HEK293 (cell line): ENCODE measurements around the gene CXCR4.

Source experiments
- GFI1B ChIP-seq: fragments of 450-650 bp; formaldehyde crosslinking; IDR thresholded peaks from 2 replicates; pipeline ENCODE4 v1.5.1; 2016; ENCODE audit warnings: missing biosample characterization, missing genetic modification characterization
- HOXC10 ChIP-seq: sonication (generic); formaldehyde crosslinking; IDR thresholded peaks from 2 replicates; pipeline ENCODE4 v1.8.1; 2023; ENCODE audit warnings: mild to moderate bottlenecking, missing genetic modification reagents
- MYNN ChIP-seq: fragments of 450-650 bp; formaldehyde crosslinking; IDR thresholded peaks from 2 replicates; pipeline ENCODE4 v1.5.1; 2016; ENCODE audit warnings: missing biosample characterization, missing genetic modification characterization, borderline replicate concordance
- SP7 ChIP-seq: fragments of 450-650 bp; formaldehyde crosslinking; IDR thresholded peaks from 2 replicates; pipeline ENCODE4 v1.5.1; 2016; ENCODE audit warnings: missing biosample characterization, missing genetic modification characterization
- TCF7L2 ChIP-seq: IDR thresholded peaks from 2 replicates; pipeline ENCODE4 v1.6.1; 2011; ENCODE audit warnings: low read depth, mild to moderate bottlenecking, inconsistent platforms, low read length, moderate library complexity, borderline replicate concordance
- ZBTB48 ChIP-seq: fragments of 450-650 bp; formaldehyde crosslinking; IDR thresholded peaks from 2 replicates; pipeline ENCODE4 v1.5.1; 2016; ENCODE audit warnings: missing biosample characterization, missing genetic modification characterization
- ZNF114 ChIP-seq: fragments of 450-650 bp; formaldehyde crosslinking; IDR thresholded peaks from 2 replicates; pipeline ENCODE4 v1.5.0; 2017; ENCODE audit warnings: missing biosample characterization, missing genetic modification characterization
- ZNF157 ChIP-seq: fragments of 450-650 bp; formaldehyde crosslinking; IDR thresholded peaks from 2 replicates; pipeline ENCODE4 v1.5.1; 2016; ENCODE audit warnings: missing biosample characterization, missing genetic modification characterization
- ZNF221 ChIP-seq: fragments of 450-650 bp; formaldehyde crosslinking; IDR thresholded peaks from 2 replicates; pipeline ENCODE4 v1.5.1; 2017; ENCODE audit warnings: missing biosample characterization, missing genetic modification characterization, borderline replicate concordance
- ZNF341 ChIP-seq: fragments of 450-650 bp; formaldehyde crosslinking; IDR thresholded peaks from 2 replicates; pipeline ENCODE4; 2016; ENCODE audit warnings: low read depth, missing biosample characterization, missing genetic modification characterization
- ZNF426 ChIP-seq: fragments of 450-650 bp; formaldehyde crosslinking; IDR thresholded peaks from 2 replicates; pipeline ENCODE4 v1.5.1; 2017; ENCODE audit warnings: missing biosample characterization, missing genetic modification characterization, mild to moderate bottlenecking, inconsistent platforms, moderate library complexity
- ZNF548 ChIP-seq: fragments of 450-650 bp; formaldehyde crosslinking; IDR thresholded peaks from 2 replicates; pipeline ENCODE4 v1.5.1; 2016; ENCODE audit warnings: missing biosample characterization, missing genetic modification characterization
- ZNF558 ChIP-seq: fragments of 450-650 bp; formaldehyde crosslinking; IDR thresholded peaks from 2 replicates; pipeline ENCODE4 v1.5.1; 2016; ENCODE audit warnings: missing biosample characterization, missing genetic modification characterization
- ZNF571 ChIP-seq: fragments of 450-650 bp; formaldehyde crosslinking; IDR thresholded peaks from 2 replicates; pipeline ENCODE4 v1.5.0; 2017; ENCODE audit warnings: missing biosample characterization, missing genetic modification characterization
- ZNF621 ChIP-seq: fragments of 450-650 bp; formaldehyde crosslinking; IDR thresholded peaks from 2 replicates; pipeline ENCODE4 v1.5.1; 2017; ENCODE audit warnings: missing biosample characterization, missing genetic modification characterization
- ZNF677 ChIP-seq: fragments of 450-650 bp; IDR thresholded peaks from 2 replicates; pipeline ENCODE4 v1.5.0; 2018; ENCODE audit warnings: missing biosample characterization, mild to moderate bottlenecking, missing genetic modification characterization, moderate library complexity
- ZNF701 ChIP-seq: fragments of 450-650 bp; formaldehyde crosslinking; IDR thresholded peaks from 2 replicates; pipeline ENCODE4 v1.5.1; 2016; ENCODE audit warnings: missing biosample characterization, missing genetic modification characterization
- ZNF707 ChIP-seq: fragments of 450-650 bp; formaldehyde crosslinking; IDR thresholded peaks from 2 replicates; pipeline ENCODE4 v1.5.1; 2016; ENCODE audit warnings: missing biosample characterization, missing genetic modification characterization
- ZNF843 ChIP-seq: fragments of 450-650 bp; formaldehyde crosslinking; IDR thresholded peaks from 2 replicates; pipeline ENCODE4 v1.5.1; 2016; ENCODE audit warnings: missing biosample characterization, missing genetic modification characterization
- TF ChIP-seq, protein P1 (sequence below): fragments of 450-650 bp; formaldehyde crosslinking; IDR thresholded peaks from 2 replicates; pipeline ENCODE4 v1.5.1; 2016; ENCODE audit warnings: missing biosample characterization, missing genetic modification characterization, borderline replicate concordance
- TF ChIP-seq, protein P2 (sequence below): fragments of 450-650 bp; formaldehyde crosslinking; IDR thresholded peaks from 2 replicates; pipeline ENCODE4 v1.5.1; 2016; ENCODE audit warnings: missing biosample characterization, missing genetic modification characterization
- TF ChIP-seq, protein P3 (sequence below): fragments of 450-650 bp; formaldehyde crosslinking; IDR thresholded peaks from 2 replicates; pipeline ENCODE4 v1.5.1; 2016; ENCODE audit warnings: missing biosample characterization, missing genetic modification characterization
- TF ChIP-seq, protein P4 (sequence below): fragments of 450-650 bp; formaldehyde crosslinking; IDR thresholded peaks from 2 replicates; pipeline ENCODE4 v1.5.0; 2017; ENCODE audit warnings: missing biosample characterization, missing genetic modification characterization, borderline replicate concordance
- TF ChIP-seq, protein P5 (sequence below): sonication (generic); formaldehyde crosslinking; IDR thresholded peaks from 2 replicates; pipeline ENCODE4 v1.8.1; 2022; ENCODE audit warnings: mild to moderate bottlenecking, moderate library complexity, missing genetic modification reagents
- TF ChIP-seq, protein P6 (sequence below): fragments of 450-650 bp; formaldehyde crosslinking; IDR thresholded peaks from 2 replicates; pipeline ENCODE4 v1.5.1; 2016; ENCODE audit warnings: missing biosample characterization, missing genetic modification characterization
- TF ChIP-seq, protein P7 (sequence below): fragments of 450-650 bp; formaldehyde crosslinking; IDR thresholded peaks from 2 replicates; pipeline ENCODE4 v1.5.1; 2016; ENCODE audit warnings: missing biosample characterization, missing genetic modification characterization

The CXCR4 gene

DNA sequence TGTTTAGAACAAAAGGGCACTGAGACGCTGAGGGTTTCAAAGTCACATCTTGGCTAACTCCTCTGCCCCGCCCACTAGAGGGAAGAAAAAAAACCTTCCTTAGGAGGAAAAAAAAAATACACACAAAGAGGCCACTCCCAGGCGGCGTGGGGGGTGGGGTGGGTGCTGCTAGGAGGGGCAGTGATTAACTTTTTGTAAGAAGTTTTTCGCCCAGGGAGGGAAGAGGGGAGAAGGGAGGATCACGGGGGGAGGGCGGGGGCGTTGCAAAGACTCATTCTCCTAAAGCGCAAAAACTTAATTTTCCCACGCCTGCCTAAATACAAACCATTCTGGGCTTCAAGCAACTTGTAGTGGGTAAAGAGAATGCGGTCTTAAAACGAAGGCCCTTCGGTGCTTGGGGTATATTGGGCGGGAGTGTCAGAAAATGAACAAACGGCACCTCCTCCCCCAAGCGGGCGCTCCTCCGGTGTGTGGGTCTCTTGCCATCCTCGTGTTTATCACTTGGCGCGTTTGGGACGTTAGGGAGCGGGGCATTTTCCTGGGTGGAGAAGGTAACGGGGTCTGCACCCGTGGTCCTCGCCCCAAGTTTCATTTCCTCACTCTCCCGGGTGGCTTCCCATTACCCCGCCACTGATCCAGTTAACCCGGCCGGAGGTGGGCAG is 1.7 kb downstream of the CXCR4 start (continued):
- TF ChIP-seq, protein P1, sequence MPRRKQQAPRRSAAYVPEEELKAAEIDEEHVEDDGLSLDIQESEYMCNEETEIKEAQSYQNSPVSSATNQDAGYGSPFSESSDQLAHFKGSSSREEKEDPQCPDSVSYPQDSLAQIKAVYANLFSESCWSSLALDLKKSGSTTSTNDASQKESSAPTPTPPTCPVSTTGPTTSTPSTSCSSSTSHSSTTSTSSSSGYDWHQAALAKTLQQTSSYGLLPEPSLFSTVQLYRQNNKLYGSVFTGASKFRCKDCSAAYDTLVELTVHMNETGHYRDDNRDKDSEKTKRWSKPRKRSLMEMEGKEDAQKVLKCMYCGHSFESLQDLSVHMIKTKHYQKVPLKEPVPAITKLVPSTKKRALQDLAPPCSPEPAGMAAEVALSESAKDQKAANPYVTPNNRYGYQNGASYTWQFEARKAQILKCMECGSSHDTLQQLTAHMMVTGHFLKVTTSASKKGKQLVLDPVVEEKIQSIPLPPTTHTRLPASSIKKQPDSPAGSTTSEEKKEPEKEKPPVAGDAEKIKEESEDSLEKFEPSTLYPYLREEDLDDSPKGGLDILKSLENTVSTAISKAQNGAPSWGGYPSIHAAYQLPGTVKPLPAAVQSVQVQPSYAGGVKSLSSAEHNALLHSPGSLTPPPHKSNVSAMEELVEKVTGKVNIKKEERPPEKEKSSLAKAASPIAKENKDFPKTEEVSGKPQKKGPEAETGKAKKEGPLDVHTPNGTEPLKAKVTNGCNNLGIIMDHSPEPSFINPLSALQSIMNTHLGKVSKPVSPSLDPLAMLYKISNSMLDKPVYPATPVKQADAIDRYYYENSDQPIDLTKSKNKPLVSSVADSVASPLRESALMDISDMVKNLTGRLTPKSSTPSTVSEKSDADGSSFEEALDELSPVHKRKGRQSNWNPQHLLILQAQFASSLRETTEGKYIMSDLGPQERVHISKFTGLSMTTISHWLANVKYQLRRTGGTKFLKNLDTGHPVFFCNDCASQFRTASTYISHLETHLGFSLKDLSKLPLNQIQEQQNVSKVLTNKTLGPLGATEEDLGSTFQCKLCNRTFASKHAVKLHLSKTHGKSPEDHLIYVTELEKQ (tag by site-specific recombination) = no peak
- TF ChIP-seq, protein P2, sequence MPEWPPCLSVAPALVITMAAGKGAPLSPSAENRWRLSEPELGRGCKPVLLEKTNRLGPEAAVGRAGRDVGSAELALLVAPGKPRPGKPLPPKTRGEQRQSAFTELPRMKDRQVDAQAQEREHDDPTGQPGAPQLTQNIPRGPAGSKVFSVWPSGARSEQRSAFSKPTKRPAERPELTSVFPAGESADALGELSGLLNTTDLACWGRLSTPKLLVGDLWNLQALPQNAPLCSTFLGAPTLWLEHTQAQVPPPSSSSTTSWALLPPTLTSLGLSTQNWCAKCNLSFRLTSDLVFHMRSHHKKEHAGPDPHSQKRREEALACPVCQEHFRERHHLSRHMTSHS (tag by site-specific recombination) = no peak
- TF ChIP-seq MYNN (tag by site-specific recombination) (no peak), ZBTB48 (tag by site-specific recombination) (peak; percentile 64; the same call in 1 of the 2 replicates), ZNF707 (no peak), ZNF621 (no peak), ZNF157 (tag by site-specific recombination) (no peak), ZNF843 (tag by site-specific recombination) (no peak), SP7 (no peak), ZNF426 (tag by site-specific recombination) (no peak), ZNF114 (tag by site-specific recombination) (no peak), ZNF558 (tag by site-specific recombination) (no peak), ZNF701 (no peak), HOXC10 (CRISPR knock-in tag) (no peak), GFI1B (tag by site-specific recombination) (no peak), ZNF677 (tag by site-specific recombination) (no peak), ZNF548 (tag by site-specific recombination) (no peak), TCF7L2 (no peak), ZNF571 (tag by site-specific recombination) (no peak), ZNF341 (tag by site-specific recombination) (no peak), ZNF221 (tag by site-specific recombination) (no peak)
- TF ChIP-seq, protein P3, sequence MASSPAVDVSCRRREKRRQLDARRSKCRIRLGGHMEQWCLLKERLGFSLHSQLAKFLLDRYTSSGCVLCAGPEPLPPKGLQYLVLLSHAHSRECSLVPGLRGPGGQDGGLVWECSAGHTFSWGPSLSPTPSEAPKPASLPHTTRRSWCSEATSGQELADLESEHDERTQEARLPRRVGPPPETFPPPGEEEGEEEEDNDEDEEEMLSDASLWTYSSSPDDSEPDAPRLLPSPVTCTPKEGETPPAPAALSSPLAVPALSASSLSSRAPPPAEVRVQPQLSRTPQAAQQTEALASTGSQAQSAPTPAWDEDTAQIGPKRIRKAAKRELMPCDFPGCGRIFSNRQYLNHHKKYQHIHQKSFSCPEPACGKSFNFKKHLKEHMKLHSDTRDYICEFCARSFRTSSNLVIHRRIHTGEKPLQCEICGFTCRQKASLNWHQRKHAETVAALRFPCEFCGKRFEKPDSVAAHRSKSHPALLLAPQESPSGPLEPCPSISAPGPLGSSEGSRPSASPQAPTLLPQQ (tag by site-specific recombination) = no peak
- TF ChIP-seq, protein P4, sequence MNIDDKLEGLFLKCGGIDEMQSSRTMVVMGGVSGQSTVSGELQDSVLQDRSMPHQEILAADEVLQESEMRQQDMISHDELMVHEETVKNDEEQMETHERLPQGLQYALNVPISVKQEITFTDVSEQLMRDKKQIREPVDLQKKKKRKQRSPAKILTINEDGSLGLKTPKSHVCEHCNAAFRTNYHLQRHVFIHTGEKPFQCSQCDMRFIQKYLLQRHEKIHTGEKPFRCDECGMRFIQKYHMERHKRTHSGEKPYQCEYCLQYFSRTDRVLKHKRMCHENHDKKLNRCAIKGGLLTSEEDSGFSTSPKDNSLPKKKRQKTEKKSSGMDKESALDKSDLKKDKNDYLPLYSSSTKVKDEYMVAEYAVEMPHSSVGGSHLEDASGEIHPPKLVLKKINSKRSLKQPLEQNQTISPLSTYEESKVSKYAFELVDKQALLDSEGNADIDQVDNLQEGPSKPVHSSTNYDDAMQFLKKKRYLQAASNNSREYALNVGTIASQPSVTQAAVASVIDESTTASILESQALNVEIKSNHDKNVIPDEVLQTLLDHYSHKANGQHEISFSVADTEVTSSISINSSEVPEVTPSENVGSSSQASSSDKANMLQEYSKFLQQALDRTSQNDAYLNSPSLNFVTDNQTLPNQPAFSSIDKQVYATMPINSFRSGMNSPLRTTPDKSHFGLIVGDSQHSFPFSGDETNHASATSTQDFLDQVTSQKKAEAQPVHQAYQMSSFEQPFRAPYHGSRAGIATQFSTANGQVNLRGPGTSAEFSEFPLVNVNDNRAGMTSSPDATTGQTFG = no peak
- TF ChIP-seq, protein P5, sequence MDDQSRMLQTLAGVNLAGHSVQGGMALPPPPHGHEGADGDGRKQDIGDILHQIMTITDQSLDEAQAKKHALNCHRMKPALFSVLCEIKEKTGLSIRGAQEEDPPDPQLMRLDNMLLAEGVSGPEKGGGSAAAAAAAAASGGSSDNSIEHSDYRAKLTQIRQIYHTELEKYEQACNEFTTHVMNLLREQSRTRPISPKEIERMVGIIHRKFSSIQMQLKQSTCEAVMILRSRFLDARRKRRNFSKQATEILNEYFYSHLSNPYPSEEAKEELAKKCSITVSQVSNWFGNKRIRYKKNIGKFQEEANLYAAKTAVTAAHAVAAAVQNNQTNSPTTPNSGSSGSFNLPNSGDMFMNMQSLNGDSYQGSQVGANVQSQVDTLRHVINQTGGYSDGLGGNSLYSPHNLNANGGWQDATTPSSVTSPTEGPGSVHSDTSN (CRISPR knock-in tag) = no peak
- TF ChIP-seq, protein P6, sequence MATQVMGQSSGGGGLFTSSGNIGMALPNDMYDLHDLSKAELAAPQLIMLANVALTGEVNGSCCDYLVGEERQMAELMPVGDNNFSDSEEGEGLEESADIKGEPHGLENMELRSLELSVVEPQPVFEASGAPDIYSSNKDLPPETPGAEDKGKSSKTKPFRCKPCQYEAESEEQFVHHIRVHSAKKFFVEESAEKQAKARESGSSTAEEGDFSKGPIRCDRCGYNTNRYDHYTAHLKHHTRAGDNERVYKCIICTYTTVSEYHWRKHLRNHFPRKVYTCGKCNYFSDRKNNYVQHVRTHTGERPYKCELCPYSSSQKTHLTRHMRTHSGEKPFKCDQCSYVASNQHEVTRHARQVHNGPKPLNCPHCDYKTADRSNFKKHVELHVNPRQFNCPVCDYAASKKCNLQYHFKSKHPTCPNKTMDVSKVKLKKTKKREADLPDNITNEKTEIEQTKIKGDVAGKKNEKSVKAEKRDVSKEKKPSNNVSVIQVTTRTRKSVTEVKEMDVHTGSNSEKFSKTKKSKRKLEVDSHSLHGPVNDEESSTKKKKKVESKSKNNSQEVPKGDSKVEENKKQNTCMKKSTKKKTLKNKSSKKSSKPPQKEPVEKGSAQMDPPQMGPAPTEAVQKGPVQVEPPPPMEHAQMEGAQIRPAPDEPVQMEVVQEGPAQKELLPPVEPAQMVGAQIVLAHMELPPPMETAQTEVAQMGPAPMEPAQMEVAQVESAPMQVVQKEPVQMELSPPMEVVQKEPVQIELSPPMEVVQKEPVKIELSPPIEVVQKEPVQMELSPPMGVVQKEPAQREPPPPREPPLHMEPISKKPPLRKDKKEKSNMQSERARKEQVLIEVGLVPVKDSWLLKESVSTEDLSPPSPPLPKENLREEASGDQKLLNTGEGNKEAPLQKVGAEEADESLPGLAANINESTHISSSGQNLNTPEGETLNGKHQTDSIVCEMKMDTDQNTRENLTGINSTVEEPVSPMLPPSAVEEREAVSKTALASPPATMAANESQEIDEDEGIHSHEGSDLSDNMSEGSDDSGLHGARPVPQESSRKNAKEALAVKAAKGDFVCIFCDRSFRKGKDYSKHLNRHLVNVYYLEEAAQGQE = no peak
- TF ChIP-seq, protein P7, sequence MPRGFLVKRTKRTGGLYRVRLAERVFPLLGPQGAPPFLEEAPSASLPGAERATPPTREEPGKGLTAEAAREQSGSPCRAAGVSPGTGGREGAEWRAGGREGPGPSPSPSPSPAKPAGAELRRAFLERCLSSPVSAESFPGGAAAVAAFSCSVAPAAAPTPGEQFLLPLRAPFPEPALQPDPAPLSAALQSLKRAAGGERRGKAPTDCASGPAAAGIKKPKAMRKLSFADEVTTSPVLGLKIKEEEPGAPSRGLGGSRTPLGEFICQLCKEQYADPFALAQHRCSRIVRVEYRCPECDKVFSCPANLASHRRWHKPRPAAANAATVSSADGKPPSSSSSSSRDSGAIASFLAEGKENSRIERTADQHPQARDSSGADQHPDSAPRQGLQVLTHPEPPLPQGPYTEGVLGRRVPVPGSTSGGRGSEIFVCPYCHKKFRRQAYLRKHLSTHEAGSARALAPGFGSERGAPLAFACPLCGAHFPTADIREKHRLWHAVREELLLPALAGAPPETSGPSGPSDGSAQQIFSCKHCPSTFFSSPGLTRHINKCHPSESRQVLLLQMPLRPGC (tag by site-specific recombination) = no peak
